T-helper 1 cell treated with Interleukin-12 subunit alpha and Interleukin-12 subunit beta and Interleukin-4 antibody, amounts not matched to agents 30 ng/mL and 1 ng/mL, for 36 hours (primary cell): ENCODE data around the gene AFP. TPM values are rescaled to one million over a fixed set of nuclear protein-coding genes. Genes with fewer than 3 reads are reported as not detected.

Source experiments
- intact Hi-C: fragments of 100-400 bp; cut with micrococcal nuclease; formaldehyde crosslinking; loops from one replicate; pipeline ENCODE4 v1.15.1; 2024
- total RNA-seq: library from RNA; stranded (reverse); gene quantifications from 2 replicates; pipeline ENCODE4 v1.2.3, GENCODE V29; 2022

The AFP gene
- total RNA-seq, 1 donor from 2014 or later = not detected

- intact Hi-C loops = no loop called here
Observed at GRCh38 chr4:73438048-73438447, 2.0 kb downstream of the AFP start.

- intact Hi-C loops = no loop called here
Observed at GRCh38 chr4:73438582-73439215, 2.7 kb downstream of the AFP start.

GRCh38 chr4:73439445-73439844, 3.4 kb downstream of the AFP start:
- intact Hi-C loops = no loop called here

- intact Hi-C loops = no loop called here
Observed at GRCh38 chr4:73439991-73440390, 4.0 kb downstream of the AFP start.

GRCh38 chr4:73440653-73441052, 4.6 kb downstream of the AFP start:
- intact Hi-C loops = no loop called here

- intact Hi-C loops = no loop called here
Observed at GRCh38 chr4:73442275-73442674, 6.3 kb downstream of the AFP start.

GRCh38 chr4:73443224-73443623, 7.2 kb downstream of the AFP start:
- intact Hi-C loops = no loop called here

GRCh38 chr4:73445383-73446335, 9.6 kb downstream of the AFP start:
- intact Hi-C loops = loop anchor here (1.0 to 5.0 kb wide), 6 partner anchors 104 to 743 kb away; partner anchors contain the start of gene ANKRD17

GRCh38 chr4:73446336-73446938, 10.4 kb downstream of the AFP start:
- intact Hi-C loops = loop anchor here (1.0 to 5.0 kb wide), 6 partner anchors 105 to 744 kb away; partner anchors contain the start of gene ANKRD17

- intact Hi-C loops = loop anchor here (2.0 to 5.0 kb wide), 3 partner anchors 189 to 685 kb away; partner anchors contain the start of gene ANKRD17
Observed at GRCh38 chr4:73447671-73448070, 11.7 kb downstream of the AFP start.

GRCh38 chr4:73448448-73449203, 12.6 kb downstream of the AFP start:
- intact Hi-C loops = loop anchor here (5.0 kb wide), 2 partner anchors 204 to 684 kb away; no protein-coding TSS in a partner anchor

GRCh38 chr4:73450398-73451004, 14.5 kb downstream of the AFP start:
- intact Hi-C loops = no loop called here

- intact Hi-C loops = no loop called here
Observed at GRCh38 chr4:73451404-73451803, 15.4 kb downstream of the AFP start.

GRCh38 chr4:73451981-73452747, 16.1 kb downstream of the AFP start:
- intact Hi-C loops = no loop called here

- intact Hi-C loops = no loop called here
Observed at GRCh38 chr4:73452953-73453700, 17.1 kb downstream of the AFP start.

GRCh38 chr4:73453701-73454005, 17.6 kb downstream of the AFP start:
- intact Hi-C loops = no loop called here

- intact Hi-C loops = no loop called here
Observed at GRCh38 chr4:73454920-73455319, 18.9 kb downstream of the AFP start.

- intact Hi-C loops = no loop called here
Observed at GRCh38 chr4:73456177-73457022, 20.4 kb downstream of the AFP start.
